HepG2 (cell line): ENCODE results near the gene MAPK8. TPM values are rescaled to one million over a fixed set of nuclear protein-coding genes. Genes with fewer than 3 reads are reported as not detected.

Experiments
- AHDC1 ChIP-seq: sonication (generic); formaldehyde crosslinking; IDR thresholded peaks from 2 replicates; pipeline ENCODE4 v1.5.1; 2020; ENCODE audit warnings: mild to moderate bottlenecking, missing genetic modification reagents, borderline replicate concordance
- ARNTL ChIP-seq: sonication (generic); formaldehyde crosslinking; IDR thresholded peaks from 2 replicates; pipeline ENCODE4 v1.4.0; 2020; ENCODE audit warnings: mild to moderate bottlenecking, missing genetic modification reagents
- BCL6 ChIP-seq: IDR thresholded peaks from 2 replicates; pipeline ENCODE4 v1.6.1; 2016; ENCODE audit warnings: missing genetic modification reagents, missing compliant biosample characterization
- CEBPG ChIP-seq: IDR thresholded peaks from 2 replicates; pipeline ENCODE4 v1.6.1; 2016
- CSRNP2 ChIP-seq: sonication (generic); formaldehyde crosslinking; conservative IDR thresholded peaks from 2 replicates; pipeline ENCODE4 v1.8.0; 2022; ENCODE audit warnings: low read depth, missing genetic modification reagents
- CTCF ChIP-seq: sonication (generic); formaldehyde crosslinking; IDR thresholded peaks from 2 replicates; pipeline ENCODE4 v1.5.0; 2020; ENCODE audit warnings: mild to moderate bottlenecking, missing genetic modification reagents, moderate library complexity
- ELF3 ChIP-seq: IDR thresholded peaks from 2 replicates; pipeline ENCODE4 v1.6.1; 2016; ENCODE audit warnings: missing genetic modification reagents, missing compliant biosample characterization
- EP300 ChIP-seq, 3 experiments: sonication (generic) in 1 of 3; formaldehyde crosslinking in 1 of 3; IDR thresholded peaks; 2 replicates each; pipeline versions ENCODE4 v1.5.1 to v1.6.1; 2011 to 2020; ENCODE audit warnings: low read depth in 2 of 3, low read length in 2 of 3, borderline replicate concordance in 1 of 3, improper control_type of control experiment in 1 of 3, mild to moderate bottlenecking in 1 of 3, missing genetic modification reagents in 1 of 3, moderate library complexity in 1 of 3
- FOXJ3 ChIP-seq: sonication (generic); formaldehyde crosslinking; IDR thresholded peaks from 2 replicates; pipeline ENCODE4 v1.4.0; 2020; ENCODE audit warnings: missing genetic modification reagents, mild to moderate bottlenecking, borderline replicate concordance
- GTF2F1 ChIP-seq: fragments of 150-350 bp; IDR thresholded peaks from 2 replicates; pipeline ENCODE4 v1.6.1; 2014; ENCODE audit warnings: low read length
- KLF11 ChIP-seq: IDR thresholded peaks from 2 replicates; pipeline ENCODE4 v1.6.1; 2016; ENCODE audit warnings: missing compliant biosample characterization
- KLF15 ChIP-seq: sonication (generic); formaldehyde crosslinking; IDR thresholded peaks from 2 replicates; pipeline ENCODE4 v1.8.1; 2023; ENCODE audit warnings: borderline replicate concordance, mild to moderate bottlenecking, inconsistent platforms, missing genetic modification reagents, mixed read lengths
- NFE2L2 ChIP-seq: fragments of 150-350 bp; IDR thresholded peaks from 2 replicates; pipeline ENCODE4 v1.6.1; 2014; ENCODE audit warnings: low read length
- PHF21A ChIP-seq: sonication (generic); formaldehyde crosslinking; IDR thresholded peaks from 2 replicates; pipeline ENCODE4 v1.5.0; 2020; ENCODE audit warnings: mild to moderate bottlenecking, missing genetic modification reagents
- RFX3 ChIP-seq: IDR thresholded peaks from 2 replicates; pipeline ENCODE4 v1.6.1; 2016; ENCODE audit warnings: missing biosample characterization, missing genetic modification reagents
- SAP130 ChIP-seq: IDR thresholded peaks from 2 replicates; pipeline ENCODE4 v1.6.1; 2016; ENCODE audit warnings: low read depth
- ZNF207 ChIP-seq: fragments of 450-650 bp; IDR thresholded peaks from 2 replicates; pipeline ENCODE4 v1.6.1; 2016; ENCODE audit warnings: antibody characterized with exemption, borderline replicate concordance
- ZNF333 ChIP-seq: sonication (generic); formaldehyde crosslinking; IDR thresholded peaks from 2 replicates; pipeline ENCODE4 v1.4.0; 2020; ENCODE audit warnings: mild to moderate bottlenecking, missing genetic modification reagents, borderline replicate concordance
- ZNF414 ChIP-seq: sonication (generic); formaldehyde crosslinking; IDR thresholded peaks from 2 replicates; pipeline ENCODE4 v1.5.0; 2020; ENCODE audit warnings: missing genetic modification reagents
- ZNF83 ChIP-seq: sonication (generic); formaldehyde crosslinking; IDR thresholded peaks from 2 replicates; pipeline ENCODE4 v1.4.0; 2020; ENCODE audit warnings: missing genetic modification reagents, mild to moderate bottlenecking, borderline replicate concordance
- polyA plus RNA-seq, 8 experiments: library from polyadenylated mRNA; depleted of rRNA in 3 of 8; stranded (reverse) in 7 of 8; unstranded in 1 of 8; fragments of >200 nt; fragmentation: Illumina TruSeq in 4 of 8; extraction: Trizol in 4 of 8; gene quantifications; 2 replicates each; pipeline versions ENCODE4 v1.2.1 to v1.2.3, GENCODE V29; 2011 to 2016; ENCODE audit warnings: low read depth in 4 of 8, missing spikeins in 1 of 8, mixed read lengths in 1 of 8; ENCODE audit not compliant: insufficient read depth in 1 of 8
- total RNA-seq, 5 experiments: library from RNA; depleted of rRNA; stranded (reverse); fragments of >200 nt; fragmentation: Illumina TruSeq; extraction: Trizol; gene quantifications; 2 replicates each; pipeline ENCODE4 v1.2.3, GENCODE V29; 2016; ENCODE audit warnings: low read depth in 1 of 5

Gene MAPK8
- total and polyA plus RNA-seq, 2 of the 13 experiments (the other 11 are each of a cell fraction or from before 2014, with no cell fraction given), result 41.6 to 47.3 TPM

GRCh38 chr10:48439581-48440041 lies 133.1 kb downstream of the MAPK8 start (continued):
- TF ChIP-seq CTCF (CRISPR knock-in tag) (peak; percentile 49), EP300 (IDR thresholded peaks at IDR 0.05; ENCODE audit: low read depth in 2 of 2, low read length in 2 of 2) (0 out of 4 replicates have a peak, but pooled peaks of 1 of the 2 experiments have one; percentile 7), EP300 (CRISPR knock-in tag; IDR thresholded peaks at IDR 0.05; ENCODE audit: borderline replicate concordance) (no peak), SAP130 (CRISPR knock-in tag) (peak; percentile 51; the same call in 1 of the 2 replicates), NFE2L2 (no peak), AHDC1 (CRISPR knock-in tag) (0 out of 2 replicates have a peak, but pooled peaks have one; percentile 21), RFX3 (no peak), KLF15 (CRISPR knock-in tag) (no peak), ZNF333 (CRISPR knock-in tag) (no peak), BCL6 (CRISPR knock-in tag) (peak; percentile 40; the same call in 1 of the 2 replicates), PHF21A (CRISPR knock-in tag) (no peak), CSRNP2 (CRISPR knock-in tag) (no peak), ZNF414 (0 out of 2 replicates have a peak, but pooled peaks have one; percentile 49), GTF2F1 (no peak), ELF3 (CRISPR knock-in tag) (no peak), KLF11 (CRISPR knock-in tag) (no peak), FOXJ3 (CRISPR knock-in tag) (no peak), ARNTL (CRISPR knock-in tag) (no peak), CEBPG (CRISPR knock-in tag) (peak; percentile 56), ZNF83 (no peak), ZNF207 (no peak)
